BLaER1 treated with 17β-estradiol and CSF1 and Interleukin-3, amounts not matched to agents 10 nM and 100 nM (cell line): ENCODE data around the gene EVX2.
A peak's percentile ranks its signal among the peaks of the same experiment; 100 is the strongest.

Source experiments
- H3K27ac ChIP-seq, 11 experiments: shearing (Covaris generic); formaldehyde crosslinking; 2 replicates each; pipeline ENCODE4 v1.8.1; 2022
- H3K27me3 ChIP-seq, 11 experiments: shearing (Covaris generic); formaldehyde crosslinking; 2 replicates each; pipeline ENCODE4 v1.8.1; 2022
- H3K36me3 ChIP-seq, 11 experiments: shearing (Covaris generic); formaldehyde crosslinking; 2 replicates each; pipeline ENCODE4 v1.8.1; 2022
- H3K4me1 ChIP-seq, 10 experiments: shearing (Covaris generic); formaldehyde crosslinking; 2 replicates each; pipeline ENCODE4 v1.8.1; 2022
- H3K4me2 ChIP-seq, 11 experiments: shearing (Covaris generic); formaldehyde crosslinking; 2 replicates each; pipeline ENCODE4 v1.8.1; 2022
- H3K4me3 ChIP-seq, 10 experiments: shearing (Covaris generic); formaldehyde crosslinking; 2 replicates each; pipeline ENCODE4 v1.8.1; 2022
- H3K9ac ChIP-seq, 11 experiments: shearing (Covaris generic); formaldehyde crosslinking; 2 replicates each; pipeline ENCODE4 v1.8.1; 2022
- H3K9me3 ChIP-seq, 11 experiments: shearing (Covaris generic); formaldehyde crosslinking; replicated peaks in 1 of 11; 2 replicates each; pipeline ENCODE4 v1.8.1; 2022
- H4K20me1 ChIP-seq, 11 experiments: shearing (Covaris generic); formaldehyde crosslinking; 2 replicates each; pipeline ENCODE4 v1.8.1; 2022
- Cebpa-rat ChIP-seq, 11 experiments: shearing (Covaris generic); IDR thresholded peaks; 2 replicates each; pipeline ENCODE4 v1.8.1; 2022

The EVX2 gene

DNA sequence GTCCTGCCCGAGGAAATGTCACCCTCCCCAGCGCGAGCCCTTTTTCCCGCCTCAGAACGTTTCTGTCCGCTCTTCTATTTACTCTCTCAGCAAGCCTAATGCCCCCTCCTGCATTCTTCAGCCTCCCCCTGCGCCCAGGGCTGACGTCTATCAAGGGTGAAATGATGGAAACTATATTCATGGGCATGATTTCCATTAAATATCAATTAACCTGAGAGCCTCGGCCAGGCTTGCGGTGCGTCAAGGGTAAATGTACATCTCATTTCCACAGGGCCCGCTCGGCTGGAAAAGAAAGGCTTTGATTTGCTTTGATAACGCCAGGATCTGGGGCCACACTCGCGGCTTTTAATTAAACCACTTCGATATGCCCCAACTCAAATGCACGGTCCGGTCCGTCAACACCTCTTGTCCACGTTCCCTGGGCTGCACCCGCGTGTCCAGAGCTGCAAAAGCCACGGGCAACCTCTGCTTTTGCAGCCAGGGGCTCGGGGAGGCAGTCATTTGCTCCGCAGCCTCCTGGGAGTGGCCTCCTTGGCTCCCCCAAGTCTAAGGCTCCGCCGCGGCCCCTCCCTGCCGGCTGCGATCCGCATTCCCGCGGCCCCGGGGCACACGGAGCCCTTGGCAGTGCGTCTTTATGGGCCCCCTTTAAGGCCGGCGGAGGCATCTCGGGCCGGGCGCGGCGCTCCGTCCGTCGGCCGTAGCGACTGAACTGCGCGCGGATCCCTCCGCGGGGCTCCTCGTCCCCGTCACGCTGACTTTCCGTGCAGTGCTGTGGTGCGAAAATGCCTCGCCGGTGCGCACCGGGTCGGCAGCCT, 45.4 kb upstream of the EVX2 start, which contains the start of gene HOXD8:
Gene HOXD8 (plus strand): TSS at position 724 of the 815 bp plus-strand sequence. CDS start 662 bp downstream, outside the sequence.
- no peak for TF ChIP-seq Cebpa-rat (IDR thresholded peaks at IDR 0.05)
- peaks cover 10 to 23% (median 18%) of the 10 kb centered on the region in 11 experiments for H3K9me3 ChIP-seq
- H3K36me3 ChIP-seq, result no peaks in the 10 kb centered on the region
- peaks cover 100% of the 10 kb centered on the region in 11 experiments for H3K27me3 ChIP-seq
- peaks cover 0 to 66% (median 44%) of the 10 kb centered on the region in 11 experiments; a peak in 16 of 22 replicates for H4K20me1 ChIP-seq
- peak within 1 kb of the TSS; percentile 31 to 96 (median 66) for H3K4me2 ChIP-seq
- H3K4me1 ChIP-seq, result peaks cover 10 to 22% (median 15%) of the 10 kb centered on the region in 10 experiments; a peak in 13 of 20 replicates
- H3K9ac ChIP-seq, result no peak within 1 kb of the TSS
- no peak within 1 kb of the TSS for H3K27ac ChIP-seq
- H3K4me3 ChIP-seq, result peak within 1 kb of the TSS in 8 of 10 experiments; percentile 0 to 46 (median 36); a peak in 12 of 20 replicates

DNA sequence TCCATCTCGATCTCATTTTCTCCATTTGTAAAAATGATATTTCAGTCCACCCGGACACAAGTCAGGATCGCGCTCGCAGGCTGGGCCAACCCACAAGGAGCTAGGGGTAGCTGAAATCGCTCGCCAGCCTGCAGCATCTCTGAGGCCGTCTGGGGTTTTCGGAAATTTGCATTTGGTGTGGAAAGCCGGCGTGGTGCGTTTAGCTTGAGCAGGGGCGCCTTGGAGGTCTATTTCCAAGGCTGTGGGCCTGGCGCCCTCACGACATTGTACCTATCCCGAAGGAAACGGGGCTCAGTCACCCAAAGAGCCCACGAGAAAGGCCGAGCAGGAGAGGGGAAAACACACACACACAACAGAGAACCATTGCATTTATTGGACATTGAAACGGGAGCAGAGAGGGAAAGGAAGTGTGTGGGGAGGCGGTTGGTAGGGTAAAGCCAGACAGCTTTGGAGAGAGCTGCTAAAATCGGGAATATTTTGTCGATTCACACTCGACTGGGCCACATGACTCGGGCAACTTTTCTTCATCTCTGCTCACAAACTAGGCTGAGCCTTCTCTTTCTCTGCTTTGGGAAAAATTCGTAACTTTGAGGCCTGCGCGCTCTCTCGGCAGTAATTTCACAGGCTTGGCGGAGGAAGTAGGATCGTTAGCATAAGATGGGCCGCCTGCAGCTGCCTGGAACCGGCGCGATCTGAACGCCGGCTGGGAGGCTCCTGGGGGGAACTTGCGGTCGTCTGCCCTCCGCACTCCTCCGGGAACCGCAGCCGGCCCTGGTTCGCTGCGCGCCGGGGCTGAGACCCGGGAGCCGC, 44.6 kb upstream of the EVX2 start:
- Histone ChIP-seq H3K27me3 (peaks cover 100% of the 10 kb centered on the region in 11 experiments), H3K9ac (no peak overlapping the region), H3K4me1 (peaks cover 10 to 23% (median 15%) of the 10 kb centered on the region in 10 experiments; a peak in 13 of 20 replicates), H3K9me3 (peaks cover 16 to 30% (median 24%) of the 10 kb centered on the region in 11 experiments), H3K4me2 (peak overlapping the region; percentile 31 to 96 (median 66)), H4K20me1 (peaks cover 0 to 72% (median 48%) of the 10 kb centered on the region in 11 experiments; a peak in 16 of 22 replicates), H3K27ac (no peak overlapping the region), H3K4me3 (peak overlapping the region in 8 of 10 experiments; percentile 0 to 46 (median 36); a peak in 12 of 20 replicates), H3K36me3 (no peaks in the 10 kb centered on the region)
- TF ChIP-seq Cebpa-rat (IDR thresholded peaks at IDR 0.05), result no peak

DNA sequence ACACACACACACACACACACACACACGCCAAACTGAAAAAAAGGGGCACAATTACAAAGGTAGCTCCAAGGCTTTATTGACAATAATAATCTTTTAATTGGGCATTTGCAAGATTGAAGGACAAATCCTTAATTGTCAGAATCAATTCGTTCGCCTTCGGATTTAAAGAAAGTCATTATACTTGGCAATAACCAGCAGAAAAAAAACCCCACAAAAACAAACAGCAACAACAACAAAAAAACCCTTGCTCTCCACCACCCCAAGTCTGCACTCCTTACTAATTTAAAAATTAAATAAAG, 44.0 kb upstream of the EVX2 start:
- H3K27me3 ChIP-seq, result peaks cover 100% of the 10 kb centered on the region in 11 experiments
- H3K27ac ChIP-seq, result no peak overlapping the region
- H4K20me1 ChIP-seq, result peaks cover 0 to 72% (median 50%) of the 10 kb centered on the region in 11 experiments; a peak in 16 of 22 replicates
- peaks cover 10 to 23% (median 15%) of the 10 kb centered on the region in 10 experiments; a peak in 13 of 20 replicates for H3K4me1 ChIP-seq
- TF ChIP-seq Cebpa-rat (IDR thresholded peaks at IDR 0.05), result no peak
- H3K4me2 ChIP-seq, result peak overlapping the region in 5 of 11 experiments; percentile 31 to 96 (median 66); a peak in 7 of 22 replicates
- peaks cover 22 to 37% (median 30%) of the 10 kb centered on the region in 11 experiments for H3K9me3 ChIP-seq
- no peak overlapping the region for H3K9ac ChIP-seq
- H3K4me3 ChIP-seq, result peak overlapping the region in 1 of 10 experiments; percentile 46; a peak in 1 of 20 replicates
- H3K36me3 ChIP-seq, result no peaks in the 10 kb centered on the region; a peak in 1 of 22 replicates

DNA sequence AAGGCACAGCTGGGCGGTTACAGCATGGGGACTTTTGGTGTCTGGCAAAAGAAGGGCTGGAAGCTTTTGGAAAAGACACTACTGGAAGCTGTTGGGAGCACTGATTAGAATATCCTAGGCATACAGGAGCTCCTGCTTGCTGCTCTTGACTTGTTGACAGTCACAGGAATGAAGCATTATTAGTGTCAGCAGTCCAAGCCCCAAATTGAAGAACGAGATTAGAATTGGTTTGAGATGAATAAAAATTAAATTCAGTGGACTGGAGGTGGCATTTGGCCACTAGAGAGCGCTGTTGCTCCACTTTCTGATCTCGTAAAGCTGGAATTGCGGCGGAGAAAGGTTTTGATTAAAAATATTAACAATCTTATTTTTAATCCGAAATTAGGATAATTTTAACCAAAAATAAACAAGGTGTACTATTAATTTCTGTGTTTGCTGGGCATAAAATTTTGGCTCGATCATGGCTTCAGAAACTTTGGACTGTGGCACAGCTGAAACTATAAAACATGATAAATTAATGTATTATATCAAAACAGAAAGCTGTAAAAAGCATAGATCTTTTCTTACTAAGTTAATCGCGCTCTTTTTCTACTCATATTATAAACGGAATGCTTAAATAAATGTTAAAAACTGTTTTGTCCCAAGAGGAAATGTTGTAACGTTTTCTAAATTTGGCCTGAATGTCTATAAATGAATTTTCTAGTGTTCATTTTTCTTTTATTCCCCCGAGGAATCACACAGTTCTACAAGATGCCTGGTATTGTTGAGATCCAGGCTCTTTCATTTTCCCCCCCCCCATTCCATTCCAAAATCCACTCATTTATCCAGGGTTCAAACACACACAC, 43.4 kb upstream of the EVX2 start:
- Histone ChIP-seq H3K4me2 (peak overlapping the region in 3 of 11 experiments; percentile 33 to 45 (median 38); a peak in 2 of 22 replicates), H3K36me3 (no peaks in the 10 kb centered on the region; a peak in 1 of 22 replicates), H3K9ac (no peak overlapping the region), H3K9me3 (peaks cover 28 to 42% (median 36%) of the 10 kb centered on the region in 11 experiments), H3K4me1 (peaks cover 10 to 23% (median 15%) of the 10 kb centered on the region in 10 experiments; a peak in 13 of 20 replicates), H4K20me1 (peaks cover 0 to 71% (median 53%) of the 10 kb centered on the region in 11 experiments; a peak in 16 of 22 replicates), H3K27me3 (peaks cover 100% of the 10 kb centered on the region in 11 experiments), H3K4me3 (no peak overlapping the region), H3K27ac (no peak overlapping the region)
- no peak for TF ChIP-seq Cebpa-rat (IDR thresholded peaks at IDR 0.05)

DNA sequence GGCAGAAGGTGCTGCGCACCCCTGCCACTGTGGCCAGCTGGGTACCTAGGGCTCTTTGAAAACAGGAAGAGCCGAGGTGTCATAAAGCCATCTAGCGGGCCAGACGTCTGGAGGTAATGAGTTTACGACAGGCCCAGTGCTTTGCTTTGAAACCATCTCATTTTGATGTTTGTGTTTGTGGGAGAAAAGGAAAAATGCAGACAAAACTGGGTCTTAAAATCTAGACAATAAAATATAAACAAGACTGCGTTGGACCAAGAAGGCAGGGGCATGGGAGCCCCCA, 42.0 kb upstream of the EVX2 start:
- Histone ChIP-seq H4K20me1 (peaks cover 0 to 82% (median 63%) of the 10 kb centered on the region in 11 experiments; a peak in 16 of 22 replicates), H3K27me3 (peaks cover 100% of the 10 kb centered on the region in 11 experiments), H3K9ac (no peak overlapping the region)

DNA sequence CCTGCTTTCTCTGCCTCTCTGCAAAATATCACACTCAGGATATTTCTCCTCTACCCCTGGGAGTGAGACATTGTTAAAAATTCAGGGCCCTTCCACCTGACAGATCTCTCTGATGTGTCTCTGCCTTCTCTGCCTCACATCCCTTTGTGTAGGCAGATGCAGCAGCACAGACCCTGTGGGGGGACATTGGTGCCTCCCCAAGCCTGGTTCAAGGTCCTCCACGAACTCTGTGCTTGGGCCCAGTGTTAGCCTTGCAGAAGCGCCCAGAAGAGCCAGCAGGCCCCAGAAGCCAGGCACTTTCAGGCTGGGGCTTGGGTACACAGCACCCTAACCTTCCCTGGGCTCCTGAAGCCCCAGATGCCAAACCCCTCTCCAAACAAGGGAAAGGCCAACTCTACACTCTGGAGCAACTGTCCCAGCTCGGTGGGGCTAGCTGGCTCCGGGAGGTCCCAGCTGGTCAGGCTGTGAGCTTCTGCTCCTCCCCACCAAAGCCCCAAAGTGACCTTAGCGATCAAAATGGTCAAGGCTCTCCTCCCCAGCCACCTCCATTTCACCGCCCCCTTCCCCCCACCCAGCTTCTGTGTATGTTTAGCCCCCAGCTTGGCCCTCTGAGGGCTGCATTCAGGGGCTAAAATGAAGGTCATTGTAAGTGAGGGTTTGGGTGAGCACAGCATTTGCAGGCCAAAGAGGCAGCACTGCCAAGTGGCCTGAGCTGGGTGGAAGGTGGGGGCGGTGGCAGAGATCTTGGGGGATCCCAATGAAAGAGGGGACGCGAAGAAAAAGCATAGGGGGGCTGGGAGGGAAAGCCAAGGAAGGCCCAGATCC, 41.4 kb upstream of the EVX2 start:
- Histone ChIP-seq H3K9me3 (peaks cover 32 to 45% (median 39%) of the 10 kb centered on the region in 11 experiments), H3K9ac (no peak overlapping the region), H3K27ac (no peak overlapping the region), H3K4me3 (no peak overlapping the region), H3K27me3 (peaks cover 100% of the 10 kb centered on the region in 11 experiments), H4K20me1 (peaks cover 0 to 88% (median 64%) of the 10 kb centered on the region in 11 experiments; a peak in 16 of 22 replicates), H3K4me2 (peak overlapping the region in 2 of 11 experiments; percentile 49 to 62; a peak in 3 of 22 replicates), H3K4me1 (peaks cover 10 to 23% (median 15%) of the 10 kb centered on the region in 10 experiments; a peak in 13 of 20 replicates), H3K36me3 (no peaks in the 10 kb centered on the region; a peak in 1 of 22 replicates)
- TF ChIP-seq Cebpa-rat (IDR thresholded peaks at IDR 0.05), result no peak

More for the DNA sequence above, 42.0 kb upstream of the EVX2 start:
- H3K27ac ChIP-seq, result no peak overlapping the region
- no peak overlapping the region for H3K4me3 ChIP-seq
- no peaks in the 10 kb centered on the region; a peak in 1 of 22 replicates for H3K36me3 ChIP-seq
- no peak for TF ChIP-seq Cebpa-rat (IDR thresholded peaks at IDR 0.05)
- H3K4me1 ChIP-seq, result peaks cover 10 to 23% (median 15%) of the 10 kb centered on the region in 10 experiments; a peak in 13 of 20 replicates
- H3K4me2 ChIP-seq, result no peak overlapping the region
- H3K9me3 ChIP-seq, result peaks cover 38 to 49% (median 45%) of the 10 kb centered on the region in 11 experiments

DNA sequence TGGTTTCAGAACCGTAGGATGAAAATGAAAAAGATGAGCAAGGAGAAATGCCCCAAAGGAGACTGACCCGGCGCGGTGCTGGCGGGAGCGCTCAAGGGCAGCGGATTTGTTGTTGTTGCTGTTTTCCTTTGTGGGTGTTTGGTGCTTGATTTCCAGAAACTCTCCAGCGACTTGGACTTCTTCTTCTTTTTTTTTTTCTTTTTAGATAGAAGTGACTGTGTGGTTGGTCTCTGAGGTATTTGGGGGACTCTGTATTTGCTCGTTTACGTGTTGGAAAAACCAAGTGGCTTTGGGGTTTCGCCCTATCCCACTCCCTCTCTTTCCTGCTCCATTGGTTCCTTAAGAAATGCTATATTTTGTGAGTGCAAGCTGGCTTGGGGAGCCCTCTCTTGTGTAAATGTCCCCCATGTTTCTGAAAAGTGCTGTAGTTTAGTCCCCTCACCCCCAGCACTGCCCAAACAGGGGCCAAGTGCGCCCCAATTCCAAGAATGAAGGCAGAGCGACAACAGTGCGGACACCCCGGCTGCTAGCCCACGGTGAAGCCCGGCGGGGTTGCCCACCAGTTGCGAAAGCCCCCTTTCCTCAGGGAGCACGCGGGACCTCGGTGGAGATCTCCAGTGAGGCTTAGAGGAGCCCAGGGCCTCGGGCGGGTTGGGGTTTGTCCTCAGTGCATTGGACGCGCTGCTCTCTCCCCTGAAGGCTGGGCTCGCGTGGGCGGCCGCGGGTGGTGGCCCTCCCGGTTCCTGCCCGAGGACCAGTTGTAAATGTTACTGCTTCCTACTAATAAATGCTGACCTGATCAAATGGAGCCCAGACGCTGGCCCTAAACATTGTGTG, 40.6 kb upstream of the EVX2 start:
- peaks cover 29 to 43% (median 33%) of the 10 kb centered on the region in 11 experiments for H3K9me3 ChIP-seq
- H3K4me3 ChIP-seq, result no peak overlapping the region; a peak in 1 of 20 replicates
- H3K4me1 ChIP-seq, result peaks cover 10 to 23% (median 15%) of the 10 kb centered on the region in 10 experiments; a peak in 13 of 20 replicates
- H3K9ac ChIP-seq, result no peak overlapping the region
- peak overlapping the region in 2 of 11 experiments; percentile 49 to 62; a peak in 4 of 22 replicates for H3K4me2 ChIP-seq
- peaks cover 100% of the 10 kb centered on the region in 11 experiments for H3K27me3 ChIP-seq
- TF ChIP-seq Cebpa-rat (IDR thresholded peaks at IDR 0.05), result no peak
- H4K20me1 ChIP-seq, result peaks cover 0 to 91% (median 62%) of the 10 kb centered on the region in 11 experiments; a peak in 16 of 22 replicates
- no peaks in the 10 kb centered on the region; a peak in 1 of 22 replicates for H3K36me3 ChIP-seq
- H3K27ac ChIP-seq, result no peak overlapping the region
